Epithelial cell of proximal tubule (primary cell): ENCODE results near the gene CHL1. TPM values are rescaled to one million over a fixed set of nuclear protein-coding genes. Genes with fewer than 3 reads are reported as not detected.

Experiments
- DNase-seq: peaks from one replicate; pipeline ENCODE4 v3.0.0-alpha.2; 2011; ENCODE audit warnings: low read depth
- H3K4me3 ChIP-seq: 2 replicates; pipeline ENCODE4 v1.5.1; 2011; ENCODE audit warnings: low read depth, mild to moderate bottlenecking, low read length
- total RNA-seq: library from RNA; depleted of rRNA; stranded (reverse); fragments of >200 nt; gene quantifications from 2 replicates; pipeline ENCODE4 v1.2.3, GENCODE V29; 2015
- TF ChIP-seq, protein P1 (sequence below): conservative IDR thresholded peaks from 2 replicates; pipeline ENCODE4 v1.5.1; 2012; ENCODE audit warnings: low read depth, mild to moderate bottlenecking, low read length

CHL1 gene
- total RNA-seq, 1 donor from 2014 or later, result 0.17 TPM

DNA sequence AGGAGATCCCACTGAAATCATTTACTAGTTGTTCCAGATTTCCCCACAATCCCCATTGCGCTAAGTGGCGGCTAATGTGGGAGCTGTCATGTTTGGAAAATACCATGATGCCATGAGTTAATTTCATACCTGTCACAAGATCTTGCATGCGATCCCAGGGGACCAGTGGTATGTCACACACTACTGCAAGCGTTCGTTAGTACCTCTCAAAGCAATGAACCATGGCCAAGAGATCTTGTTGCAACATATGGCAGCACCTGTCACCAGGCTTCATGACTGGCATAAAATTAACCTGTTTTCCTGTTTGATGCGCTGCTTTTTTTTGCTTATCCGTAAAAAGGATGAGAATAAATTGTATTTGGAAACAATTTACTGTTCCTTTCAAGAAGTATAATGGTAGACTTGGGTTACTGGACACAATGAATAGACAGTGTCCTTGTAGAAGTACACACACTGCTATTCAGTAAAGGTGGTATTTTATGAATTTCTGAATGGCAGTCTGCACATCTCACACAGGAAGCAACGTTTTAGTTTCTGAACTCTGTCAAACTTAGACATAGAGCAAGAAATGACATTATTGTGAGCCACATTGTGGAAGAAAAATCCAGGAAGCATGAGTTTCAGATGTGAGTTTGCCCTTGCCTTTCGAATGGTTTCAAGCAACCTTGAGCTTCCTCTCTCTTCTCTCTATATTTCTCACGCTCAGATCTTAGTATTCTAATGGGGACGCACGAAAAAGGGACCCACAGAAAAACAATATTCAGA is 81.9 kb downstream of the CHL1 start:
- TF ChIP-seq, protein P1, sequence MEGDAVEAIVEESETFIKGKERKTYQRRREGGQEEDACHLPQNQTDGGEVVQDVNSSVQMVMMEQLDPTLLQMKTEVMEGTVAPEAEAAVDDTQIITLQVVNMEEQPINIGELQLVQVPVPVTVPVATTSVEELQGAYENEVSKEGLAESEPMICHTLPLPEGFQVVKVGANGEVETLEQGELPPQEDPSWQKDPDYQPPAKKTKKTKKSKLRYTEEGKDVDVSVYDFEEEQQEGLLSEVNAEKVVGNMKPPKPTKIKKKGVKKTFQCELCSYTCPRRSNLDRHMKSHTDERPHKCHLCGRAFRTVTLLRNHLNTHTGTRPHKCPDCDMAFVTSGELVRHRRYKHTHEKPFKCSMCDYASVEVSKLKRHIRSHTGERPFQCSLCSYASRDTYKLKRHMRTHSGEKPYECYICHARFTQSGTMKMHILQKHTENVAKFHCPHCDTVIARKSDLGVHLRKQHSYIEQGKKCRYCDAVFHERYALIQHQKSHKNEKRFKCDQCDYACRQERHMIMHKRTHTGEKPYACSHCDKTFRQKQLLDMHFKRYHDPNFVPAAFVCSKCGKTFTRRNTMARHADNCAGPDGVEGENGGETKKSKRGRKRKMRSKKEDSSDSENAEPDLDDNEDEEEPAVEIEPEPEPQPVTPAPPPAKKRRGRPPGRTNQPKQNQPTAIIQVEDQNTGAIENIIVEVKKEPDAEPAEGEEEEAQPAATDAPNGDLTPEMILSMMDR, result no peak
- DNase-seq, result no peak
- H3K4me3 ChIP-seq, result no peak overlapping the region

DNA sequence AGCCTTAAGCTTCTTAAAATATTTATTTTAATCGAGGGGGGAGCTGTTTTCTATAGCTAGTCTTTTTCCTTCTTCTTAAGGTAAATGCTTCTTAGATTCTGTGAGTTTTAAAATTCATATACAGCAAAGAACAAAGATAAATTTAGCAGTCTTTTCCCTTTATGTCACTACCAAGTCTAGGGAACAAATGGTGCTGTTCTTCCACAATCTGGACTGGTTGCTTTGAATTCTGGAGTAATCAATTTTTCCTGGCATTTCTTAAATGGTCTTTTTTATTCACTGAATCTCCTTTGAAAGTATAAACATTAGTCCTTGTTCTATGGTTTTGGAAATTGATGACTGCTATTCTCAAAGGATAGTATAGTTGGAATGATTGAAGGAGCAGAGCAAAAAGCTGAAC is 82.8 kb downstream of the CHL1 start:
- TF ChIP-seq, protein P1, result no peak
- no peak for DNase-seq
- H3K4me3 ChIP-seq, result no peak overlapping the region

DNA sequence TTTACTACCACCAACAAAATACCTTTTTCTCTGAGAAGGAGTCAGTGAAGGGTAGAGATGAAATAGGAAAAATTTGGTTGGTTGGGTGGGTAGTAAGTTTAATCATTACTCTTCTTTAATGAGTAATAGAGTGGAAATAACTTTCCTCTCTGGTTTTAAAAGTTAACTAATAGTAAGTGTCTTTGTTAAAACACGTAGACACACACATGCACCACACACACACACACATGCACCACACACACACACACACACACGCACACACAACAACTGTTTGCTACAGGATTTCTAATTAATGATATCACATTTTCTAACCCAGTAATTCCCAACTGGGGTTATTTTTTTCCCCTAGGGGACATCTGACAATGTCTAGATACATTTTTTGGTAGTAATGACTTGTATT is 84.1 kb downstream of the CHL1 start:
- no peak overlapping the region for H3K4me3 ChIP-seq
- peak; percentile 38 for DNase-seq
- TF ChIP-seq, protein P1, result no peak

DNA sequence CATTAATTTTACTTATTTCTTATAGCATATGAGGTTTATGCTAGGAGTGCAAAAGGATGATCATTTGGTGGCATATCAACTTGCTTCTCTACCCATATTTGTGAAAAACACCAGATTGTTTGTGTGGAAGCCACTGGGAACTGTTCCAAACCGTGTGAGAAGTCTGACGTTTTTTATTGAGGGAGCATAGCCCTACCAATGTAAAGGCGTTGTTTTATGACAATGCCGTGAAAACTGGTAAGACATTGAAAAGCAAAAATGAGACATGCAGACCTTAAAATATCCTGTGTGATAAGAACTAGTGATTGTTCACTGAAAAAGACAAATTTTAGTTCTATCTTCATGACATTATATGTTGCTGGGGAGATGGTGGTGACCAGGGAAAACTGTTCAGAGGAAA is 87.8 kb downstream of the CHL1 start:
- no peak for DNase-seq
- TF ChIP-seq, protein P1, result no peak

DNA sequence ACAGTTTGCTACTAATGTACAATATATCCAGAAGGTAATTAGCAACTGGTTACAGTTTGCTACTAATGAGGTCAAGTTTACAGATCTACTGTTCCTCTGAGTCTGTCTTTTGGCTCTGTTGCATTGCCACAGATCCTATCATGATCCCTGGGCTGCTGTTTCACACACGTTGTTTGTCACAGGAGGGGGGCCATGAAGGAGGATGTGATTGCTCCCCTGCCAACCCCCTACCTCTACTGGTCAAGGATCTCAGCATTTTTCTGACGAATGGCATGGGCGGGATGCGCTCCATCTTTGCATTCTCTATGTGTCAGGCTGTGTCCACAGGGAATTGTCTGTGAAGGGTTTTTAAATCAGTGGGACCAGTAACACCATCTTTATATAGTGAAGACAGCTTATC is 91.9 kb downstream of the CHL1 start:
- H3K4me3 ChIP-seq, result no peak overlapping the region
- TF ChIP-seq, protein P1, result no peak
- no peak for DNase-seq

More for the DNA sequence above, 87.8 kb downstream of the CHL1 start:
- H3K4me3 ChIP-seq, result no peak overlapping the region

DNA sequence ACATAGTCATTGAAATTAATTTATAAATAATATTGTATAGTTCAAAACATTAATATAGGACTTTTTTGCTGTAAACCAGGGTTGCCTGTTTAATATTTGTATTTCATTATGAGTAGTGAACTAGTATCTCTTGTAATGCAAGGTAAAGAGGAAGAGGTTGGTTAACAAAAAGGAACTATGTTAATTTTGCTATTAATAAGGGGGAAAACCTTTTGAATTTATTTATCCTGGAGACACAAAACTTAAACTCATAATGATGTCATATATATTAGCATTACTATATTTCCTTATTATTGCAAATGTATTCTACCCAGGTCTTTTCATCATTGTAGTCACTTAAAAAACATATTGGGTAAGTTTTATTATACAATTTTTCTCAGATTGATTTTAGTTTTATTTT is 94.5 kb downstream of the CHL1 start:
- H3K4me3 ChIP-seq, result no peak overlapping the region
- no peak for DNase-seq
- TF ChIP-seq, protein P1, result no peak
